NB4 (cell line): ENCODE results near the gene MAPRE3.

ENCODE experiments used
- CTCF ChIP-seq: IDR thresholded peaks from one replicate; pipeline ENCODE4 v1.5.1; 2012; ENCODE audit warnings: low read depth, low read length
- POLR2A ChIP-seq: IDR thresholded peaks from 2 replicates; pipeline ENCODE4 v1.6.1; 2011; ENCODE audit warnings: mild to moderate bottlenecking; ENCODE audit not compliant: insufficient read length; ENCODE audit errors: extremely low read depth

- TF ChIP-seq CTCF (no peak), POLR2A (no peak)
Observed at GRCh38 chr2:26980971-26981370, 10.5 kb downstream of the MAPRE3 start.
